Pons (tissue), 1 donor: Measurements from ENCODE around the gene NEFH.
"Not testable (repeated sequence)": the region's sequence is repeated elsewhere in the genome, so short reads cannot be mapped to it uniquely, and the experiment has no call there.

Experiments used
- DNase-seq: peaks from one replicate; pipeline ENCODE4 v3.0.0-alpha.2; 2016; ENCODE audit warnings: low spot score

The NEFH gene

DNA sequence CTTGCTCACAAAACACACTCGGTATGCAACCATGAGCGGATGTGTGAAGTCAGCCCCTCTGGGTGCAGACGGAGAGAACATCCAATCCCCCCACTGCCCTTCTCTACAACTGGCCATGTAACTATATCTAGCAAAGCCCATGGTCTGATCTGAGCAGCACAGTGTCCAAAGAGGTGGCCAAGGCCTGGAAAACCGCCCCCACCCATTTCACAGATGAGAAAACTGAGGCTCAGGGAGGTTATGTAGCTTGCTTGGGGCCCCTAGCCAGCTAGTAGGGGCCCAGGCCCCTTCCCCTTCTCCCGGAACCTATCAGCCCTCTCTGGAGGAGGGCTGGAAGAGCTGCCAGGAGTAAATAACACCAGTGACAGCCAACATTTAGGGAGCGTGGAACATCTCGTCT lies 15.4 kb upstream of the NEFH start:
- DNase-seq = no peak

- no peak for DNase-seq
Measured at GRCh38 chr22:29469755-29470154, 10.3 kb upstream of the NEFH start.

DNA sequence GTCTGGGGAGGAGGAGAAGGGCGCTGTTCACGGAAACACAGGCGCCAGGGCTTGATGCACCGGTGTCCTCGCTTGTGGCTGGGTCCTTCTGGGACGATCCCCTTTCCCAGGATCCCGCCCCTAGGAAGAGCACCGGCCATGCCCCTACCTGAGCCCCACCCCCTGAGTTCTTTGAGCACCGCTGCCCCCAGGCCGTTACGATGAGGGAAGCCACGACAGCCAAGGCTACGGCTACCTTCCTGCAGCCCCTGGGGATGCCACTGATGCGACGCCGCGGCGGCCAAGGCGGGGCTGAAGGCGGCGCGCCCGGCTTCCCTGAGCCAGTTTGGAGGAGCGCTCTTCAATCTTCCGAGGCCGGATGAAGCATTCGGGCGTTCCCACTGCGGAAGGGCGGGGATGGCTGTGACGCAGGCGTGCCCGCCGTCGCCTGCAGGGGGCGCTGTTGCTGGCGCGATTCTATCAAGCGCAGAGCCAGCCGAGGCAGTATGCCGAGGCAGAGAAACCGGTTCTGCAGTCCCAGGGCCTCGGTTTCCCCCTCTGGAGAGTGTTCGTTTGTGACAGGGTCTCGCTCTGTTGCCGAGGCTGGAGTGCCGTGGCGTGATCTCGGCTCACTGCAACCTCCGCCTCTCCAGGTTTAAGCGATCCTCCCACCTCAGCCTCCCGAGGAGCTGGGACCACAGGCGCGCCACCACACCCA lies 9.7 kb upstream of the NEFH start:
- DNase-seq = peak; percentile 17

- DNase-seq = no peak
Measured at GRCh38 chr22:29473001-29473400, 7.0 kb upstream of the NEFH start.

GRCh38 chr22:29475550-29475949 lies 4.5 kb upstream of the NEFH start:
- DNase-seq = no peak

DNA sequence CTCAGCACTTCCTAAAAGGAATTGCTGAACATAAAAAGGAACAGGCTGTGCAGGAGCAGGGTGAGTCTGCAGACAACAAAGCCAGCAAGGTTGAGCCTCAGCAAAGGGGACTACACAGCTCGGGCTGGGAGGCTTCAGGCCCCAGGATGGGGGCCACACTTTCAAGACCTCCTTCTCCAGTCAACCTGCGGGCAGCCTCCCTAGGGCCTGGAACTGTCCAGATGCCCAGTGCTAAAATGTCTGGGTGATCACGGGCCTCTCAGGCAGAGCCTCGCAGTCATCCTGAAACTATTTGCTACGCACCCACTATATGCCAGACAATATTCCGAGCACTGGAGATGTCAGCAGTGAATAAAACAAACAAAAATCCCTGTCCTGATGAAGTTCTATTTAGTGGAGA lies 3.9 kb upstream of the NEFH start:
- no peak for DNase-seq

- no peak for DNase-seq
Measured at GRCh38 chr22:29477723-29478318, 2.2 kb upstream of the NEFH start.

DNA sequence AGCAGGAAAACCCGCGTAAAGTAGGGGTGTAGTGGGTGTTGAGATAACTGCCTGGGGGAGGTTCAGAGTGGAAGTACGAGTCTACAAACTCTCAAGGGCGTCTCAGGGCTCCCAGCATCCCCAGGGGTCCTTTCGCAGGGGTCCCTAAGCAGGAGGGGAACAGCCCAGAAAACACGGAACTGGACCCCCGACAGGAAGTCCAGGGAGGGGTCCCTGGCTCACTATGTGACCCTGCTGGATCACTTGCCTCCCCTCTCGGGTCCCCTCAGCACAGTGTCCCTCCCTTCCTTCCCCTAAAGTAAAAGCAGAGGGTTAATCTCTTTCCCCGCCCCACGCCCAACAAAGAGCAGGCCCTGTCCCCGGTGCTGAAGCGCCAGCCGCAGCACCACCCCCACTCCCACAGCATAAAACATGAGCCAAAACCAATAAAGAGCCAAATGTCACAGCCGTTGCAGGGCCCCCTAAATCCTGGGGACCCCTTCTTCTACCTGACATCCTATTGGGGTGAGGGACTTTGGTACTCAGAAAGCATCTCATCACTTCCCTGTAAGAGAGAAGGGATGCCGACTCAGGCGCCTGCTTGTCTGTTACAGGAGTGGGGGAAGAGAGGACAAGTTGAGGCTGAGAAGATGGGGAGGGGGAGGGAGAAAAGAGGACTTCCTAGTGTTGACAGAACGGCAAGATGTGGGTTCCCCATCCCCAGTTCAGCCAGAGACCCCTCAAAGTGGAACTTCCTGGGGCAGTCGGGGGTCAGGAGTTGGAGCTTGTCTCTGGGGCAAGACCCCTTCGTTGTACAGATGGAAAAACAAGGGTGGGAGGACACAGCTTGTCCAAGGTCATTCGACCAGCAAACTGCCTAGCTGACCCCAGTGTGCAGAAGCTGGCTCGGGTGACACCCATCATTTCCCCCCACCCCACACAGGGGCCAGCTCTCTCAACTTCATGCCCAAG lies 1.4 kb upstream of the NEFH start:
- DNase-seq = no peak

DNA sequence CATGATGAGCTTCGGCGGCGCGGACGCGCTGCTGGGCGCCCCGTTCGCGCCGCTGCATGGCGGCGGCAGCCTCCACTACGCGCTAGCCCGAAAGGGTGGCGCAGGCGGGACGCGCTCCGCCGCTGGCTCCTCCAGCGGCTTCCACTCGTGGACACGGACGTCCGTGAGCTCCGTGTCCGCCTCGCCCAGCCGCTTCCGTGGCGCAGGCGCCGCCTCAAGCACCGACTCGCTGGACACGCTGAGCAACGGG lies 169 bp downstream of the NEFH start:
- DNase-seq = no peak

DNA sequence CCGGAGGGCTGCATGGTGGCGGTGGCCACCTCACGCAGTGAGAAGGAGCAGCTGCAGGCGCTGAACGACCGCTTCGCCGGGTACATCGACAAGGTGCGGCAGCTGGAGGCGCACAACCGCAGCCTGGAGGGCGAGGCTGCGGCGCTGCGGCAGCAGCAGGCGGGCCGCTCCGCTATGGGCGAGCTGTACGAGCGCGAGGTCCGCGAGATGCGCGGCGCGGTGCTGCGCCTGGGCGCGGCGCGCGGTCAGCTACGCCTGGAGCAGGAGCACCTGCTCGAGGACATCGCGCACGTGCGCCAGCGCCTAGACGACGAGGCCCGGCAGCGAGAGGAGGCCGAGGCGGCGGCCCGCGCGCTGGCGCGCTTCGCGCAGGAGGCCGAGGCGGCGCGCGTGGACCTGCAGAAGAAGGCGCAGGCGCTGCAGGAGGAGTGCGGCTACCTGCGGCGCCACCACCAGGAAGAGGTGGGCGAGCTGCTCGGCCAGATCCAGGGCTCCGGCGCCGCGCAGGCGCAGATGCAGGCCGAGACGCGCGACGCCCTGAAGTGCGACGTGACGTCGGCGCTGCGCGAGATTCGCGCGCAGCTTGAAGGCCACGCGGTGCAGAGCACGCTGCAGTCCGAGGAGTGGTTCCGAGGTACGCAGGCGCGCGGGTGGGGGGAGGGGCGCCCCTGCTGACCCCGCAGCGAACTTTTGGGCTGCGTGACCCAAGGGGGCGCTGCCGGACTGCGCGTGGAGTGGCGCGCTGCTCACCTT lies 670 bp downstream of the NEFH start:
- DNase-seq = no peak

DNA sequence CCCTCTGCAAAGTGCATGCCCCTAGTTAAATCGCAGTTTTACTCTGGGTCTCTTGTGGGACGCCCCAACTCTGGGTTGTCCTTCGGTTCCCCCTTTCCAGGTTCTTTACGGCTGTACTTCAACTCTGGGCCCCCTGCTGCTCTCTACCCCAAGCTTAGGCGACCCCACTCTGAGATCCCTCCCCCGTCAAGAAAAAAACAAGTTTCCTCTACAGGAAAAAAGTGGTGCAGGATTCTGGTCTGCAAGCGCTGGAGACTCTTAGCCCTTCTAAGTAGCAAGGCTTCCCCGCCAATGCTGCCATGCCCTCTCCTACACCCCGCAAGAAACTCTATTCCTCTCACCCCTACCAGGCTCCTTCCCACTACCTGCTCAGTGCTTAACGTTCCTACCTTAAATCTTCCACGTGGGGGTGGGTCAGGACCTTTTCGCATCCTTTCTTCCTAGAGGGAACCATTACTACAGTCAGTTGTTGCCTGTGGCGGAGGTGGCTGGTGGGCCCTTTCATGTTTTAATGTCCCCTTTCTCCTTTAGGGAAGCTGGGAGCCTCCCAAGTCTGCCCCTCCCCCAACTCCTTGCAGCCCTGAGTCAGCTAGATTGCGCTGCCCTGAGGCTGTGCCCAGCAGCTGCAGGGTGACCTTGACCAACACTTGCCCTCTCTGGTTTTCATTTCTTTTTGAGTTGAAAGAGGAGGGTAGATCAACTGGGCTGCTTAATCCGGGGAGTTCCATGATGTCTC lies 1.4 kb downstream of the NEFH start:
- DNase-seq = no peak

- no peak for DNase-seq
Measured at GRCh38 chr22:29482253-29482652, 2.2 kb downstream of the NEFH start.

GRCh38 chr22:29482726-29483125 lies 2.7 kb downstream of the NEFH start:
- no peak for DNase-seq

DNA sequence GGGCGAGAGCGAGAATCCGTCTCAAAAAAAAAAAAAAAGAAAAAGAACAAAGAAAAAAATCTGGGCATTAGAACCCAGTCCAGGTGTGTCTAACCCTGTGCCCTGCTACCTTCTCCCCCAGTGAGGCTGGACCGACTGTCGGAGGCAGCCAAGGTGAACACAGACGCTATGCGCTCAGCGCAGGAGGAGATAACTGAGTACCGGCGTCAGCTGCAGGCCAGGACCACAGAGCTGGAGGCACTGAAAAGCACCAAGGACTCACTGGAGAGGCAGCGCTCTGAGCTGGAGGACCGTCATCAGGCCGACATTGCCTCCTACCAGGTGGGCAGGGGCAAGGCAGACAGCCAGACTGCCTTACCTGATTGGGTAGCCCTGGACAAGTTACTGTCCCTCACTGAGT lies 3.2 kb downstream of the NEFH start:
- no peak for DNase-seq

DNA sequence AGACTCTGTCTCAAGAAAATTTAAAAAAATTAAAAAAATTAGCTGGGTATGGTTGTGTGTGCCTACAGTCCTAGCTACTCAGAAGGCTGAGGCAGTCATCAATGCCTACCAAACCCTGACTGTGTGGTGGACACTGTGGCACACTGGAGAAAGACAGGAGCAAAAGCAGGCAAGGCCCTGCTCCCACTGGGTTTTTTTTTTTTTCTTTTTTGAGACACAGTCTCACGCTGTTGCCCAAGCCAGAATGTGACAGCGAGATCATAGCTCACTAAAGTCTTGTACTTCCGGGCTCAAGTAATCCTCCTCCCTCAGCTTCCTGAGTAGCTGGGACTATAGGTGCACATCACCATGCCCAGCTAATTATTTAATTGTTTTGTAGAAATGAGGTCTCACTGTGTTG lies 4.6 kb downstream of the NEFH start:
- DNase-seq = no peak

GRCh38 chr22:29485448-29485847 lies 5.4 kb downstream of the NEFH start:
- no peak for DNase-seq

GRCh38 chr22:29487426-29487986 lies 7.5 kb downstream of the NEFH start:
- no peak for DNase-seq

DNA sequence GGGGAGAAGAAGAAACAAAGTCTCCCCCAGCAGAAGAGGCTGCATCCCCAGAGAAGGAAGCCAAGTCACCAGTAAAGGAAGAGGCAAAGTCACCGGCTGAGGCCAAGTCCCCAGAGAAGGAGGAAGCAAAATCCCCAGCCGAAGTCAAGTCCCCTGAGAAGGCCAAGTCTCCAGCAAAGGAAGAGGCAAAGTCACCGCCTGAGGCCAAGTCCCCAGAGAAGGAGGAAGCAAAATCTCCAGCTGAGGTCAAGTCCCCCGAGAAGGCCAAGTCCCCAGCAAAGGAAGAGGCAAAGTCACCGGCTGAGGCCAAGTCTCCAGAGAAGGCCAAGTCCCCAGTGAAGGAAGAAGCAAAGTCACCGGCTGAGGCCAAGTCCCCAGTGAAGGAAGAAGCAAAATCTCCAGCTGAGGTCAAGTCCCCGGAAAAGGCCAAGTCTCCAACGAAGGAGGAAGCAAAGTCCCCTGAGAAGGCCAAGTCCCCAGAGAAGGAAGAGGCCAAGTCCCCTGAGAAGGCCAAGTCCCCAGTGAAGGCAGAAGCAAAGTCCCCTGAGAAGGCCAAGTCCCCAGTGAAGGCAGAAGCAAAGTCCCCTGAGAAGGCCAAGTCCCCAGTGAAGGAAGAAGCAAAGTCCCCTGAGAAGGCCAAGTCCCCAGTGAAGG lies 9.2 kb downstream of the NEFH start:
- DNase-seq = not testable (repeated sequence)

GRCh38 chr22:29491012-29491411 lies 11.0 kb downstream of the NEFH start:
- DNase-seq = no peak

GRCh38 chr22:29493636-29494035 lies 13.6 kb downstream of the NEFH start:
- DNase-seq = no peak

DNA sequence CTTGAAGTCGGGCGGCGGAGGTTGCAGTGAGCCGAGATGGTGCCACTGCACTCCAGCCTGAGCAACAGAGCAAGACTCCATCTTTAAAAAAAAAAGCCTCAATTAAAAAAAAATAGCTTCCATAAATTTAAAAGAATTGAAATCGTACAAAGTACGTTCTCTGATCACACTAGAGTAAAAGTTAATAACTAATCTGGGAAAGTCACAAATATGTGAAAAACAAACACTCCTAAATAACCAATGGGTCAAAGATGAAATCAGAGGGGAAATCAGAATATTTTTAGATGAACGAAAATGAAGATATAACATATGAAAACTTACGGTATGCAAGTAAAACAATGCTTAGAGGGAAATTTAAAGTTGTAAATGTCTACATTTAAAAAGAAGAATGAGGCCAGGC lies 19.8 kb downstream of the NEFH start:
- no peak for DNase-seq
